HCT116 (cell line): Measurements from ENCODE around the gene KIAA2012. TPM values are rescaled to one million over a fixed set of nuclear protein-coding genes. Genes with fewer than 3 reads are reported as not detected.

Source experiments
- ATAC-seq: fragments of 200-7000 bp; cut with Tn5 transposase; 2 replicates; pipeline ENCODE4 v1.9.1; 2020; ENCODE audit warnings: mild to moderate bottlenecking, moderate library complexity
- BruUV-seq: library from RNA; stranded (reverse); fragments of 400-500 nt; replicated peaks from 2 replicates; lab custom pipeline; 2021; lab: Mats Ljungman, UMichigan
- CTCF ChIA-PET: fragments of 300-600 bp; sonication (Branson Sonifier 250); formaldehyde crosslinking; loops from one replicate; lab custom pipeline; 2021; ENCODE audit warnings: antibody characterized with exemption; lab: Charles Lee
- POLR2A ChIA-PET: fragments of 300-600, 350-600 bp; sonication (Branson Sonifier 250); formaldehyde crosslinking; loops from one replicate; lab custom pipeline; 2021; ENCODE audit warnings: antibody characterized with exemption; lab: Charles Lee
- RAD21 ChIA-PET, 2 experiments: fragments of 300-600 bp; sonication (Branson Sonifier 250); formaldehyde crosslinking; loops; one replicate each; lab custom pipeline; 2023; ENCODE audit warnings: low total read pairs in 2 of 2; ENCODE audit not compliant: uncharacterized antibody in 2 of 2, unreplicated experiment in 2 of 2, low non-redundant PET in 1 of 2; lab: Charles Lee
- DNase-seq: peaks from one replicate; pipeline ENCODE4 v3.0.0-alpha.2; 2010; ENCODE audit warnings: low read depth, low spot score
- H2AFZ ChIP-seq: fragments of 200-600 bp; shearing (Covaris generic), sonication (generic); 2 replicates; pipeline ENCODE4 v1.6.1; 2017; ENCODE audit warnings: low read depth, mixed run types, mixed read lengths, antibody characterized with exemption, low read length; ENCODE audit not compliant: poor library complexity, severe bottlenecking
- H3K27ac ChIP-seq: 2 replicates; pipeline ENCODE4 v1.5.1; 2012; ENCODE audit warnings: low read depth, low read length
- H3K27me3 ChIP-seq: fragments of 200-600 bp; sonication (generic); 2 replicates; pipeline ENCODE4 v1.6.1; 2016; ENCODE audit warnings: mixed run types, low read length, mixed read lengths; ENCODE audit not compliant: insufficient read depth
- H3K36me3 ChIP-seq, 2 experiments: fragments of 200-500 bp in 1 of 2; fragments of 200-600 bp in 1 of 2; sonication (Bioruptor generic) in 1 of 2; sonication (generic) in 1 of 2; 2 replicates each; pipeline versions ENCODE4 v1.5.1 to v1.6.1; 2014 to 2016; ENCODE audit warnings: low read length in 2 of 2, inconsistent platforms in 1 of 2, mixed read lengths in 1 of 2, mixed run types in 1 of 2; ENCODE audit not compliant: insufficient read depth in 2 of 2, control insufficient read depth in 1 of 2
- H3K4me1 ChIP-seq, 2 experiments: fragments of 200-600 bp in 1 of 2; sonication (generic) in 1 of 2; 2 replicates each; pipeline versions ENCODE4 v1.5.1 to v1.6.1; 2012 to 2017; ENCODE audit warnings: low read length in 2 of 2, inconsistent platforms in 1 of 2, mild to moderate bottlenecking in 1 of 2, mixed read lengths in 1 of 2, mixed run types in 1 of 2, moderate library complexity in 1 of 2; ENCODE audit not compliant: insufficient read depth in 2 of 2, control insufficient read depth in 1 of 2
- H3K4me2 ChIP-seq: fragments of 200-600 bp; sonication (generic); 2 replicates; pipeline ENCODE4 v1.6.1; 2017; ENCODE audit warnings: mixed run types, low read length, mixed read lengths
- H3K4me3 ChIP-seq, 2 experiments: fragments of 200-600 bp in 1 of 2; sonication (generic) in 1 of 2; replicated peaks in 1 of 2; 2 replicates each; pipeline ENCODE4 v1.5.1; 2011 to 2016; ENCODE audit warnings: low read length in 2 of 2, control low read depth in 1 of 2, low read depth in 1 of 2, mild to moderate bottlenecking in 1 of 2, mixed read lengths in 1 of 2, mixed run types in 1 of 2
- H3K79me2 ChIP-seq: fragments of 200-600 bp; sonication (generic); 2 replicates; pipeline ENCODE4 v1.6.1; 2017; ENCODE audit warnings: mild to moderate bottlenecking, mixed run types, low read length, moderate library complexity, mixed read lengths; ENCODE audit not compliant: insufficient read depth
- H3K9ac ChIP-seq: fragments of 200-600 bp; sonication (generic); 2 replicates; pipeline ENCODE4 v1.6.1; 2016; ENCODE audit warnings: low read length, mixed read lengths
- H3K9me2 ChIP-seq: fragments of 200-600 bp; sonication (generic), shearing (Covaris generic); 2 replicates; pipeline ENCODE4 v1.6.1; 2017; ENCODE audit warnings: mixed run types, mild to moderate bottlenecking, moderate library complexity; ENCODE audit not compliant: insufficient read depth
- H3K9me3 ChIP-seq, 2 experiments: fragments of 200-500 bp in 1 of 2; fragments of 200-600 bp in 1 of 2; sonication (Bioruptor generic) in 1 of 2; sonication (generic) in 1 of 2; 2 replicates each; pipeline ENCODE4 v1.6.1; 2014 to 2017; ENCODE audit warnings: low read length in 2 of 2, mixed read lengths in 2 of 2, inconsistent platforms in 1 of 2, low read depth in 1 of 2, mild to moderate bottlenecking in 1 of 2, mixed run types in 1 of 2, moderate library complexity in 1 of 2; ENCODE audit not compliant: control insufficient read depth in 1 of 2, insufficient read depth in 1 of 2
- H4K20me1 ChIP-seq: fragments of 200-600 bp; sonication (generic), shearing (Covaris generic); 2 replicates; pipeline ENCODE4 v1.6.1; 2017; ENCODE audit warnings: mixed run types, mild to moderate bottlenecking, moderate library complexity; ENCODE audit not compliant: insufficient read depth
- CTCF ChIP-seq, 3 experiments: fragments of 200-600 bp in 1 of 3; sonication (generic) in 1 of 3; IDR thresholded peaks in 2 of 3; conservative IDR thresholded peaks in 1 of 3; 2 replicates each; pipeline ENCODE4 v1.5.1; 2012 to 2017; ENCODE audit warnings: low read depth in 2 of 3, low read length in 2 of 3, antibody characterized with exemption in 1 of 3, borderline replicate concordance in 1 of 3, control low read depth in 1 of 3, mild to moderate bottlenecking in 1 of 3, mixed read lengths in 1 of 3, mixed run types in 1 of 3, moderate library complexity in 1 of 3; ENCODE audit not compliant: insufficient read depth in 1 of 3
- SRF ChIP-seq: IDR thresholded peaks from 2 replicates; pipeline ENCODE4 v1.6.1; 2012; ENCODE audit warnings: low read depth
- TCF7L2 ChIP-seq: IDR thresholded peaks from 2 replicates; pipeline ENCODE4 v1.7.0; 2011; ENCODE audit warnings: borderline replicate concordance, inconsistent platforms; ENCODE audit not compliant: insufficient read depth, insufficient read length; ENCODE audit errors: extremely low read depth
- YY1 ChIP-seq: IDR thresholded peaks from 2 replicates; pipeline ENCODE4 v1.6.1; 2011; ENCODE audit warnings: low read length, low read depth, moderate library complexity, mild to moderate bottlenecking; ENCODE audit not compliant: insufficient replicate concordance; ENCODE audit errors: extremely low read depth
- ZFX ChIP-seq: fragments of 450-650 bp; IDR thresholded peaks from 2 replicates; pipeline ENCODE4 v1.6.1; 2017
- intact Hi-C: fragments of 100-400 bp; cut with micrococcal nuclease; formaldehyde crosslinking; loops from 2 replicates; pipeline ENCODE4 v1.10.0; 2022
- total RNA-seq: library from RNA; stranded (reverse); gene quantifications from one replicate; pipeline ENCODE4 v1.2.1, GENCODE V29; 2021; ENCODE audit not compliant: unreplicated experiment

The KIAA2012 gene
- total RNA-seq, 1 experiment from 2014 or later, result not detected

GRCh38 chr2:202072226-202072625, 829 bp upstream of the KIAA2012 start:
- no peak for TF ChIP-seq YY1
- TF ChIP-seq CTCF (IDR thresholded peaks at IDR 0.05 in 2 of 3, conservative IDR thresholded peaks at IDR 0.05 in 1 of 3; ENCODE audit: borderline replicate concordance in 1 of 3, insufficient read depth in 1 of 3, low read depth in 2 of 3, low read length in 2 of 3), result peak; percentile 5 to 47 (median 35); a peak in 4 of 6 replicates
- TF ChIP-seq TCF7L2, result peak; percentile 22
- TF ChIP-seq, all 23 proteins: peak for 2
- no peaks in the 10 kb centered on the region for H3K4me1 ChIP-seq
- H2AFZ ChIP-seq, result no peak overlapping the region
- ATAC-seq, result peak; percentile 67
- H4K20me1 ChIP-seq, result no peaks in the 10 kb centered on the region
- DNase-seq, result no peak
- no peaks in the 10 kb centered on the region for H3K9me3 ChIP-seq
- RAD21 ChIA-PET, result no interaction called here
- POLR2A ChIA-PET, result no interaction called here
- no peaks in the 10 kb centered on the region for H3K36me3 ChIP-seq
- CTCF ChIA-PET, result interaction anchor here (0.6 to 1.4 kb wide), 2 partner anchors 8 to 107 kb away, joined by 3 to 5 read pairs; no protein-coding TSS in a partner anchor
- no peaks in the 10 kb centered on the region for H3K27me3 ChIP-seq
- no peak overlapping the region for H3K4me3 ChIP-seq
- H3K79me2 ChIP-seq, result no peaks in the 10 kb centered on the region
- no TSS peak for BruUV-seq
- intact Hi-C loops, result no loop called here
- no peak overlapping the region for H3K27ac ChIP-seq
- H3K4me2 ChIP-seq, result no peak overlapping the region
- no peaks in the 10 kb centered on the region for H3K9me2 ChIP-seq
- H3K9ac ChIP-seq, result no peak overlapping the region

- Histone ChIP-seq H3K27ac (no peak overlapping the region), H3K9me3 (no peaks in the 10 kb centered on the region), H3K4me2 (no peak overlapping the region), H3K9me2 (no peaks in the 10 kb centered on the region), H3K4me3 (no peak overlapping the region), H3K9ac (no peak overlapping the region), H2AFZ (no peak overlapping the region), H3K27me3 (no peaks in the 10 kb centered on the region), H3K36me3 (no peaks in the 10 kb centered on the region), H4K20me1 (no peaks in the 10 kb centered on the region), H3K4me1 (no peaks in the 10 kb centered on the region), H3K79me2 (no peaks in the 10 kb centered on the region)
- ChIA-PET RAD21 (no interaction called here), POLR2A (no interaction called here), CTCF (no interaction called here)
- TF ChIP-seq ZFX (no peak), SRF (no peak)
- ATAC-seq (no peak), DNase-seq (no peak)
- no TSS peak for BruUV-seq
- intact Hi-C loops, result no loop called here
Observed at GRCh38 chr2:202074324-202074723, 1.3 kb downstream of the KIAA2012 start.
